ENCODE data around the gene KDM4B. TPM values are rescaled to one million over a fixed set of nuclear protein-coding genes. Genes with fewer than 3 reads are reported as not detected.

KDM4B gene
- total and polyA plus RNA-seq, 9 donors = 5.2 to 62.9 (median 46.4) TPM

DNA sequence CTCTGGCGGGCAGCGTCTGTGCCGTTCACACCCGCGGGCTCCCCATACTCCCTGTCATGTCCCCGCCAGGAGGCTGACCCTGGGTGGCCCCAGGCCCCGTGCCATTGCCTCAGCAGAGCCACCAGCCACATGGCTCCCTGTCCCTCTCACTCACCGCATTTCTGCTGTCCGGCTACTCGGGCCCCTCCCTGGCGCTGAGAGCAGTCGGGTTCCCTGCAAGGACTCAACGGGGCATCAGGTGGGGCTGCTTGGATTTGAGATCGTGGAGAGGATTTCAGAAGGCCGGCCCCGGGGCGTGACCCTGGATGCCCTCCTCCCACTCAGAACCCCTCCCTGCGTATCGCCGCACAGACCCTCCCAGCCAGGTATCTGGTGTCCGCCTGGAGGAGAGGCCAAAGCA is 142.1 kb downstream of the KDM4B start:
- DNase-seq = no peak
- intact Hi-C loops (cut with DNase I) = no loop called here
- H3K36me3 ChIP-seq = no peaks in the 10 kb centered on the region
- 85 to 90% (median 90%) methylated on average over 21 of the region's 21 CpGs for WGBS, 3 donors
- H3K27me3 ChIP-seq = no peaks in the 10 kb centered on the region
- no peaks in the 10 kb centered on the region for H3K4me1 ChIP-seq (ENCODE audit: insufficient read depth)
- no peaks in the 10 kb centered on the region for H3K9me3 ChIP-seq
- TF ChIP-seq EP300 (IDR thresholded peaks at IDR 0.05) = no peak
- no peak for TF ChIP-seq CTCF (IDR thresholded peaks at IDR 0.05)
- TF ChIP-seq POLR2A (IDR thresholded peaks at IDR 0.05) = no peak
- H3K27ac ChIP-seq = no peak overlapping the region
- H3K4me3 ChIP-seq = no peak overlapping the region

DNA sequence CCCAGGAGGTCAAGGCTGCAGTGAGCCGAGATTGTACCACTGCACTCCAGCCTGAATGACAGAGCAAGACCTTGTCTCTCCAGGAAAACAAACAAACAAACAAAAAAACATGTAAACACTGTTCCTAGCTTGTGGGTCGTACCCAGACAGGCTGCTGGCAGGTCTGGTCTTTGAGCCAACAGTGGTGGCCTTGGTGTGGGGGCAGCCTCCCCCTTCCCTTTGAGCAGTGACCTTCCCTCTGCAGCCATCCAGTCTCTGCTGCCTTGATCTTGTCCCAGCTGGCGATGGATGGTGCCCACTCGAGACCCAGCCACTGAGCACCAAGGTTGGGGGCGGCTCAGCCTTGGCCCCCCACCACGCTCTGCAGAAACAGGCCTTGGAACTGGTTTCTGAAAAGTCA is 143.3 kb downstream of the KDM4B start:
- H3K27ac ChIP-seq = no peak overlapping the region
- H3K27me3 ChIP-seq = no peaks in the 10 kb centered on the region
- no peak for TF ChIP-seq POLR2A (IDR thresholded peaks at IDR 0.05)
- no peak for TF ChIP-seq CTCF (IDR thresholded peaks at IDR 0.05)
- no peak for TF ChIP-seq EP300 (IDR thresholded peaks at IDR 0.05)
- 67 to 91% (median 77%) methylated on average over 6 of the region's 6 CpGs for WGBS, 3 donors
- H3K4me3 ChIP-seq = no peak overlapping the region
- H3K36me3 ChIP-seq = no peaks in the 10 kb centered on the region
- H3K9me3 ChIP-seq = no peaks in the 10 kb centered on the region
- no peak for DNase-seq
- no peaks in the 10 kb centered on the region for H3K4me1 ChIP-seq (ENCODE audit: insufficient read depth)
- intact Hi-C loops (cut with DNase I) = no loop called here

DNA sequence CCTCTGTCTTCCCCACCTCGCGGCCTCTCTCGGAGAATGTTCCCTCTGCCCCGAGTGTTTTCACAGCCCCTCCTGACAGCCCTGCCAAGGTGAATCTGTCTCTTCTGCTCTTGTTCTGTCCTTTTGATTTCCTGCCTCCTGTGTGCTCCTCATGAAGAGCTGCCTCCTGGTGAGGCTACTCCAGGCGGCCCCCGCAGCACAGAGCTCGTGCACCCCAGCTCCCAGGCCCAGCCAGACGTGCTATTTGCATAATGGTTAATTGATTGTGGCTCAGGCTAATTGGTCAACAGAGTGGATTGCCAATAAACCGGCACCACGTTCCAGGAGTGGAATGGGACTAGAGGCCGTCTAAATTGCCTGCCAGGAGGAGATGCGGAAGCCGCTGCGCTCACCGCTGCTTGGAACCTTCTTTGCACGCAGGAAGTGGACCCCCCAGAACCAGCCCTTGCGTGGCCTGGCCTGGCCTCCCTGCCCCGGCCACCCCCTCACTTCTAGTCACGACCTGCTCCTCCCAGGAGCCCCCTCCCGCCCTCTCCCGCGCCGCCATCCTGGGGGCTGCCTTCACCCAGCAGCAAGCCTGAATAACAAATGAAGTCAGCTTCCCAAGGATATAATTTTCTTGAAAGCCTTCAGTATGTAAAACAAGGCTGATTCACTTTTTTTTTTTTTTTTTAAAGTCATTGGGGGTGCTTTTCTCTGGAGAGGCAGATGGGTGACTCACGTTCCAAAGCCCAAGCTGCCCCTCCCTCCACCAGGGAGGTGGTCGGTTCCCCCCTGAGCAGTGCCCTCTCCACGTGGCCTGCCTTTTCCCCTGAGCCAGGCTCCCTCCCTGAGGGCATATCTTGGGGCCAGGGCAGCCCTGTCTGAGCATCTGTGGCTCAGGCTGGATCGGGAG is 144.0 kb downstream of the KDM4B start:
- Histone ChIP-seq H3K4me3 (no peak overlapping the region), H3K9me3 (no peaks in the 10 kb centered on the region), H3K4me1 (ENCODE audit: insufficient read depth) (no peaks in the 10 kb centered on the region), H3K27ac (no peak overlapping the region), H3K27me3 (no peaks in the 10 kb centered on the region), H3K36me3 (no peaks in the 10 kb centered on the region)
- intact Hi-C loops (cut with DNase I) = no loop called here
- DNase-seq = no peak
- 69 to 75% (median 70%) methylated on average over 27 of the region's 27 CpGs for WGBS, 3 donors
- TF ChIP-seq CTCF (IDR thresholded peaks at IDR 0.05) = no peak
- no peak for TF ChIP-seq EP300 (IDR thresholded peaks at IDR 0.05)
- TF ChIP-seq POLR2A (IDR thresholded peaks at IDR 0.05) = no peak

DNA sequence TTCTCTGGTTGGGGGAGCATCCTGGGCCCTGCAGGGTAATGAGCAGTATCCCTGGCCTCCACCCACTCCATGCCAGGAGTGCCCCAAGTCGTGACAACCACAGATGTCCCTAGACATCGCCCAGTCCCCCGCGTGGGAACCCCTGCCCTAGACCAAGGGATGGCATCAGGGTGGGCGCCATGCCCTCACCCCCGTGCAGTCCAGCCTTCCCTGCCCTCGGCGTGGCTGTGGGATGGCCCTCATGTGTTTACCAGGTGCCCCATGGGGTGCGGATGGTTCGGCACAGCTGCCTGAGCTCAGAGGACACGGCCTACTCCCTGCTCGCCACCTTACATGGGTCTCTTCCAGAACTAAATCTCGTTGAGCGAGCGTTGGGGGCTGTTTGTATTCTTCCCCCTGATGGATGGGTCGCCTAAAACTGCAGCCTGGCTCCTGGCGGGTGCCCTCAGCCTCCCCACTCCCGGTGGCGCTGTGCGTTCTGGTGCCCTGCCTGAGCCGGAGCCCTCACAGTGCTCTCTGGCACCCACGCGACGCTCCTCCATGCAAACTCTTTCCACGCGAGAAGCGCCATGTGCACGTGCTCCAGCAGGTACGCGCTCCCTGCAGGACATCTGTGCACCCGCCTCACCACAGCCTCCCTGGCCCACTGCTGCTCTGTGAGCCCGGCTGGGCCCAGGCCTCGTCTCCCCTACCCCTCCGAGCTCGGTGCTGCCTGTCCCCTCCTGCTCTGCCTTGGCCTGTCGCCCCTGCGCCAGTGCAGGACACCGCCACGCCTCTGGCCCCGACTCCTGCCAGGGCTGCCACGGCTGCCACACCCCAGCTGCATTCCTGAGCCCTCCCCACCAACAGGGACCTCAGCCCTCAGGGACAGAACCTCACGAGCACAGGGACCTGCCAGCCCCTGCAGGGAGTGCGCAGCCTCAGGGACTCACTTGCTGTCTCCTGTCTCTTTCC is 145.0 kb downstream of the KDM4B start:
- TF ChIP-seq EP300 (IDR thresholded peaks at IDR 0.05) (no peak), POLR2A (IDR thresholded peaks at IDR 0.05) (no peak), CTCF (IDR thresholded peaks at IDR 0.05) (no peak)
- no peaks in the 10 kb centered on the region for H3K36me3 ChIP-seq
- no peaks in the 10 kb centered on the region for H3K9me3 ChIP-seq
- H3K4me3 ChIP-seq = no peak overlapping the region
- DNase-seq = no peak
- WGBS, 3 donors = 89 to 90% (median 90%) methylated on average over 43 of the region's 43 CpGs
- intact Hi-C loops (cut with DNase I) = no loop called here
- no peaks in the 10 kb centered on the region for H3K4me1 ChIP-seq (ENCODE audit: insufficient read depth)
- no peaks in the 10 kb centered on the region for H3K27me3 ChIP-seq
- no peak overlapping the region for H3K27ac ChIP-seq
